ENCODE data around the gene CHEK2.

Gene CHEK2

DNA sequence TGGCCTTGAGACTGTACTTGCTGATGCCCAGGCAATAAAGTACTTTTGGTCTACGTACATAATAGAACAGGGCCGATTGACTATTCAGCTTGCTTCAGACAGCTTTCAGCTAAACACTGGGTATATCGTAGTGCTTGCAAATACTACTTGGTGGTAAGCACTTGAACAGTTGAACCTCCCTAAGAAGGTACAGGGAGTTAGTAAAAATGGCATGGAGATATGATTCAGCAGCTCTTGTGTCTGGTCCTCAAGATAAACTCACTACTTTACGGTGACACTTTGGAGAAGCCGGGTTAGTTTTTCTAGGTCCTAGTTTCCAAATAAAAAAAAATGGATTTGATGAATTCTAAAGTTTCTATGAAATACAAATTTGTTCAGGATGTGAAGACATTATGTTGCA lies 38.2 kb upstream of the CHEK2 start:
- POLR2A ChIA-PET = interaction anchor here (2.7 kb wide), 1 partner anchor 20 kb away, joined by 13 read pairs; the partner anchor contains the start of gene XBP1
- no peak for DNase-seq (ENCODE audit: extremely low spot score)
- CTCF ChIA-PET = no interaction called here
- TF ChIP-seq SUZ12 (IDR thresholded peaks at IDR 0.05) (no peak), HDGF (IDR thresholded peaks at IDR 0.05; ENCODE audit: borderline replicate concordance) (no peak), NFRKB (IDR thresholded peaks at IDR 0.05) (no peak), FOXK2 (IDR thresholded peaks at IDR 0.05) (no peak), BHLHE40 (IDR thresholded peaks at IDR 0.05; ENCODE audit: borderline replicate concordance) (no peak), FOXA1 (IDR thresholded peaks at IDR 0.05) (no peak), TARDBP (IDR thresholded peaks at IDR 0.05) (no peak), ZNF384 (IDR thresholded peaks at IDR 0.05) (no peak), FOXM1 (IDR thresholded peaks at IDR 0.05; ENCODE audit: borderline replicate concordance) (no peak), L3MBTL2 (conservative IDR thresholded peaks at IDR 0.05) (no peak), SP1 (IDR thresholded peaks at IDR 0.05) (no peak), ARNT (IDR thresholded peaks at IDR 0.05) (no peak), CTBP1 (IDR thresholded peaks at IDR 0.05; ENCODE audit: borderline replicate concordance) (no peak), LEF1 (IDR thresholded peaks at IDR 0.05; ENCODE audit: borderline replicate concordance) (no peak), ELF4 (IDR thresholded peaks at IDR 0.05) (no peak)
- TF ChIP-seq, protein P1, sequence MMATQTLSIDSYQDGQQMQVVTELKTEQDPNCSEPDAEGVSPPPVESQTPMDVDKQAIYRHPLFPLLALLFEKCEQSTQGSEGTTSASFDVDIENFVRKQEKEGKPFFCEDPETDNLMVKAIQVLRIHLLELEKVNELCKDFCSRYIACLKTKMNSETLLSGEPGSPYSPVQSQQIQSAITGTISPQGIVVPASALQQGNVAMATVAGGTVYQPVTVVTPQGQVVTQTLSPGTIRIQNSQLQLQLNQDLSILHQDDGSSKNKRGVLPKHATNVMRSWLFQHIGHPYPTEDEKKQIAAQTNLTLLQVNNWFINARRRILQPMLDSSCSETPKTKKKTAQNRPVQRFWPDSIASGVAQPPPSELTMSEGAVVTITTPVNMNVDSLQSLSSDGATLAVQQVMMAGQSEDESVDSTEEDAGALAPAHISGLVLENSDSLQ (IDR thresholded peaks at IDR 0.05) = no peak

DNA sequence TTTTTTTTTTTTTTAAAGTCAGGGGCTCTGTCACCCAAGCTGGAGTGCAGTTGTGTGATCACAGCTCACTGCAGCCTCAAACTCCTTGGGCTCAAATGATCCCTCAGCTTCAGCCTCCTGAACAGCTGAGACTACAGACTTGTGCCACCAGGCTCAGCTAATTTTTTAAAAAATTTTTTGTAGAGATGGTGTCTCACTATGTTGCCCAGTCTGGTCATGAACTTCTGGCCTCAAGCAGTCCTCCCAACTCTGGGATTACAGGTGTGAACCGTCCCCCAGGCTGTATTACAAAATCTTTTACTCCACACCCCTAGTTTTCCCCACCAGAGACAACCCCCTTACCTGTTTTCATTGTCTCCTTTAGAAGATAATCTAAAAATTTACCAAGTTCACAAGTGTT lies 32.8 kb upstream of the CHEK2 start:
- no peak for TF ChIP-seq BHLHE40 (IDR thresholded peaks at IDR 0.05; ENCODE audit: borderline replicate concordance)
- TF ChIP-seq FOXM1 (IDR thresholded peaks at IDR 0.05; ENCODE audit: borderline replicate concordance) = no peak
- TF ChIP-seq LEF1 (IDR thresholded peaks at IDR 0.05; ENCODE audit: borderline replicate concordance) = no peak
- no peak for TF ChIP-seq FOXK2 (IDR thresholded peaks at IDR 0.05)
- TF ChIP-seq, protein P1 (IDR thresholded peaks at IDR 0.05) = no peak
- no peak for TF ChIP-seq ARNT (IDR thresholded peaks at IDR 0.05)
- no peak for TF ChIP-seq SUZ12 (IDR thresholded peaks at IDR 0.05)
- ChIA-PET CTCF (interaction anchor here (0.6 to 1.5 kb wide), 2 partner anchors 10 to 139 kb away, joined by 5 to 6 read pairs; no protein-coding TSS in a partner anchor), POLR2A (interaction anchor here (2.9 kb wide), 1 partner anchor 25 kb away, joined by 16 read pairs; the partner anchor contains the start of gene XBP1)
- DNase-seq (ENCODE audit: extremely low spot score) = no peak

DNA sequence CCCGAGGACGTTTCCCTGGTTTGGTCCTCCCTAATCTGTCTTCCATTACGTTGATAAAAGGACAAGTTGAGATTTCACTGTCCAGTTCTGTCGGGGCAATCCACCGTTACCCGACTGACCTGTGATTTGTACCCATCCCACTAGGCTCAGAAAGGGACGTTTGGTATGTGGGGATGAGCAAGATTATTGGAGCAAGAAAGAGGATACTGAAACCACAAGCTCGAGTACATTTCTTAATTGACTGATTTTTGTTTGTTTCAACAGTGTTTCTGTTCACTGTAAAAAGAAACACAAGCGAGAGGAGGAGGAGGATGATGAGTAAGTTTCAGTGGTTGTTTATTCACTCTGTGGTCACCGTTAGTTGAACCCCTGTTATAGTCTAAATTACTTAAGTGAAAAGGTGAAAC lies 31.8 kb upstream of the CHEK2 start:
- POLR2A ChIA-PET = interaction anchor here (1.7 to 2.9 kb wide), 3 partner anchors 12 to 32 kb away, joined by 5 to 16 read pairs (median 9); partner anchors contain the start of genes CHEK2, HSCB and XBP1
- DNase-seq (ENCODE audit: extremely low spot score) = no peak
- CTCF ChIA-PET = interaction anchor here (1.5 kb wide), 1 partner anchor 11 kb away, joined by 5 read pairs; no protein-coding TSS in a partner anchor
- TF ChIP-seq SP1 (IDR thresholded peaks at IDR 0.05) (no peak), L3MBTL2 (conservative IDR thresholded peaks at IDR 0.05) (no peak), FOXK2 (IDR thresholded peaks at IDR 0.05) (no peak), ARNT (IDR thresholded peaks at IDR 0.05) (no peak), HDGF (IDR thresholded peaks at IDR 0.05; ENCODE audit: borderline replicate concordance) (no peak), CTBP1 (IDR thresholded peaks at IDR 0.05; ENCODE audit: borderline replicate concordance) (no peak), ZNF384 (IDR thresholded peaks at IDR 0.05) (no peak), FOXM1 (IDR thresholded peaks at IDR 0.05; ENCODE audit: borderline replicate concordance) (no peak), FOXA1 (IDR thresholded peaks at IDR 0.05) (no peak), ELF4 (IDR thresholded peaks at IDR 0.05) (no peak)

DNA sequence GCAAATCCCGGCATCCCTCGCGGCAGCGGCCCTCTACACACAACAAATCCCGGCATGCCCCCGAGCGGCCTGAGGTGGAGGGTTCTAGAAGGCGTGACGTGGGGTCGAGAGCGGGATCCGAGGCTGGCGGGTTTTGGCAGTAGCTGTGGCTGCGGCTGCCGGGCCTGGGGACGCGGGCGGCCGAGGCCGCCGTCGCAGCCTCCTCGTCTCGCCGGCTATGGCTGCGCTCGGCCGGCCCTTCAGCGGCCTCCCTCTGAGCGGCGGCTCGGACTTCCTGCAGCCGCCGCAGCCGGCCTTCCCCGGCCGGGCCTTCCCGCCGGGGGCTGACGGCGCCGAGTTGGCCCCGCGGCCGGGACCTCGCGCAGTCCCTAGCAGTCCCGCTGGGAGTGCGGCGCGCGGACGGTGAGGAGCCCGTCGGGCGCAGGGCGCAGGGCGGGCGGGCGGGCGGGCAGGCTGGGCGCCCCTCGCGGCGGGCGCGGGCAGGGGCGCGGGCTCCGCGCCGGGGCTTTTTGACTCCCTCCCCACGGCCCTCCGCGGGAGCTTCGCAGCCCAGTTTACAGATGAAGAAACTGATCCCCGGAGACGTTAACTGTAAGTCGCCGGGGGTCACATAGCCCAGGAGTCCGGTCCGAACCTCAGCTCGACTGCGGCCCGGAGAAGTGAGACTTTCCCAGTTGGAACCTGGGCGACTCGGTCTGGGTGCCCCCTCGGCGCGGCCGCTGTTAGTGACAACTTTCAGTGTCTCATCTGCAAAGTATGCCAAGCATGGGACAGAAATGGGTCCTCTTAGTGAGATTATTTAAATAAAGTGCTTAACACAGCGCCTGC lies 31.2 kb upstream of the CHEK2 start, which contains the start of gene CCDC117:
Gene CCDC117 (plus strand): TSS at position 63 of the 828 bp plus-strand sequence. CDS start 155 bp downstream, at position 218.
- POLR2A ChIA-PET = interaction anchor here (0.6 to 2.9 kb wide), 9 partner anchors 8 to 173 kb away, joined by 3 to 16 read pairs (median 4); partner anchors contain the start of genes CHEK2, HSCB and XBP1
- DNase-seq (ENCODE audit: extremely low spot score) = peak; percentile 96
- CTCF ChIA-PET = interaction anchor here (1.5 kb wide), 1 partner anchor 11 kb away, joined by 5 read pairs; no protein-coding TSS in a partner anchor
- TF ChIP-seq BHLHE40 (IDR thresholded peaks at IDR 0.05; ENCODE audit: borderline replicate concordance) (no peak), FOXM1 (IDR thresholded peaks at IDR 0.05; ENCODE audit: borderline replicate concordance) (peak; percentile 40; the same call in 1 of the 2 replicates), ELF4 (IDR thresholded peaks at IDR 0.05) (peak; percentile 42; the same call in 1 of the 2 replicates), ARNT (IDR thresholded peaks at IDR 0.05) (0 out of 2 replicates have a peak, but pooled peaks have one; percentile 26), L3MBTL2 (conservative IDR thresholded peaks at IDR 0.05) (peak; percentile 65; the same call in 1 of the 2 replicates)

DNA sequence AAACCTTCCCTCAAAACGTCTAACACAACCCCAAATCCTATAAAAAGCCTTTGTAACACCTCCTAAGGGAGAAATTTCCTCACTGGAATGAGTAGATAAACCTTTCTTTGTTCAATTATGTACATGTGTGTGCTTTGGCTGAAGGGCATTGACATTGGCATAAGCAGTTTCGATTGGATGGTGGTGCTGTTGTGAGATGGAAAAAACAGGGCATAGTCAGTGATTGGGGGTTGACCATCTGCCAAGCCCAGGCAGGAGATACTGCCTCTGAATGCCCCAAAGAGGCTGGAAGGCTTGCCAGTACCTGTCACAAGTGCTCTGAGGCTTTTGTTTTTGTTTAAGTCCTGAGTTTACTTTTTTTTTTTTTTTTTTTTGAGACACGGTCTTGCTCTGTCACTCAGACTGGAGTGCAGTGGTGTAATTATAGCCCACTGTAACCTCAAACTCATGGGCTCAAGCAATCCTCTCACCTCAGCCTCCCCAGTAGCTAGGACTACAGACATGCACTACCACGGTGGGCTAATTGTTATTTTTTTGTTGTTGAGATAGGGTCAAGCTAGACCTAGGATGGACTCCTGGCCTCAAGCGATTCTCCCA lies 29.7 kb upstream of the CHEK2 start:
- no peak for TF ChIP-seq FOXM1 (IDR thresholded peaks at IDR 0.05; ENCODE audit: borderline replicate concordance)
- TF ChIP-seq, protein P1 (IDR thresholded peaks at IDR 0.05) = peak; percentile 45; the same call in 1 of the 2 replicates
- ChIA-PET POLR2A (no interaction called here), CTCF (no interaction called here)
- DNase-seq (ENCODE audit: extremely low spot score) = no peak
